ENCODE measurements around the gene STIP1. TPM values are rescaled to one million over a fixed set of nuclear protein-coding genes. Genes with fewer than 3 reads are reported as not detected.

STIP1 gene
- total RNA-seq, 4 donors from 2014 or later: 88.6 to 134 (median 94.0) TPM

- H3K36me3 ChIP-seq: peaks cover 0 to 9% of the 10 kb centered on the region in 2 donors
- no peak for TF ChIP-seq POLR2AphosphoS5 (IDR thresholded peaks at IDR 0.05)
- TF ChIP-seq POLR2A (IDR thresholded peaks at IDR 0.05): no peak
- TF ChIP-seq EP300 (IDR thresholded peaks at IDR 0.05): no peak
- TF ChIP-seq CTCF (IDR thresholded peaks at IDR 0.05): no peak
- H3K27me3 ChIP-seq: no peaks in the 10 kb centered on the region
- ATAC-seq: no peak
- H3K9me3 ChIP-seq: no peaks in the 10 kb centered on the region
- H3K4me1 ChIP-seq: peaks cover 3 to 89% (median 40%) of the 10 kb centered on the region in 3 donors
- WGBS, 2 donors (ENCODE audit: low coverage in 1 of 2): no CpG with 5 or more reads among the region's 7 CpGs
- H3K4me3 ChIP-seq: no peak overlapping the region
- peak overlapping the region in 3 of 4 donors; percentile 37 to 96 (median 95) for H3K27ac ChIP-seq
Observed at GRCh38 chr11:64231546-64231945, 45.6 kb downstream of the STIP1 start.

GRCh38 chr11:64232182-64232966 is 46.4 kb downstream of the STIP1 start:
- TF ChIP-seq POLR2AphosphoS5 (IDR thresholded peaks at IDR 0.05): no peak
- TF ChIP-seq CTCF (IDR thresholded peaks at IDR 0.05): no peak
- no peak for TF ChIP-seq EP300 (IDR thresholded peaks at IDR 0.05)
- no peak for TF ChIP-seq POLR2A (IDR thresholded peaks at IDR 0.05)
- Histone ChIP-seq H3K9me3 (no peaks in the 10 kb centered on the region), H3K4me1 (peaks cover 3 to 84% (median 33%) of the 10 kb centered on the region in 3 donors), H3K27ac (peak overlapping the region in 3 of 4 donors; percentile 37 to 96 (median 95)), H3K4me3 (no peak overlapping the region), H3K36me3 (peaks cover 0 to 17% of the 10 kb centered on the region in 2 donors), H3K27me3 (no peaks in the 10 kb centered on the region)
- no peak for ATAC-seq
- 88% methylated on average over 4 of the region's 15 CpGs; no CpG with 5 or more reads in 1 of the 2 donors for WGBS, 2 donors (ENCODE audit: low coverage in 1 of 2)

GRCh38 chr11:64232967-64233315 is 47.0 kb downstream of the STIP1 start:
- Histone ChIP-seq H3K9me3 (no peaks in the 10 kb centered on the region), H3K4me3 (no peak overlapping the region), H3K36me3 (peaks cover 0 to 23% of the 10 kb centered on the region in 2 donors), H3K4me1 (peaks cover 3 to 80% (median 27%) of the 10 kb centered on the region in 3 donors), H3K27me3 (no peaks in the 10 kb centered on the region), H3K27ac (peak overlapping the region in 3 of 4 donors; percentile 95 to 96 (median 96))
- no peak for TF ChIP-seq EP300 (IDR thresholded peaks at IDR 0.05)
- no peak for TF ChIP-seq POLR2AphosphoS5 (IDR thresholded peaks at IDR 0.05)
- TF ChIP-seq POLR2A (IDR thresholded peaks at IDR 0.05): no peak
- no peak for TF ChIP-seq CTCF (IDR thresholded peaks at IDR 0.05)
- no peak for ATAC-seq
- 77 to 79% methylated on average over 7 to 8 of the region's 8 CpGs for WGBS, 2 donors (ENCODE audit: low coverage in 1 of 2)

GRCh38 chr11:64233913-64234586 is 48.1 kb downstream of the STIP1 start, which contains the start of gene VEGFB:
VEGFB (plus strand) TSS chr11:64234584; CDS start chr11:64234834, 250 bp downstream.
- peak; percentile 40 for TF ChIP-seq POLR2AphosphoS5 (IDR thresholded peaks at IDR 0.05)
- no peak for TF ChIP-seq EP300 (IDR thresholded peaks at IDR 0.05)
- TF ChIP-seq POLR2A (IDR thresholded peaks at IDR 0.05): peak; percentile 25 to 43
- H3K36me3 ChIP-seq: peaks cover 0 to 34% of the 10 kb centered on the region in 2 donors
- H3K27ac ChIP-seq: peak within 1 kb of the TSS; percentile 39 to 96 (median 96)
- peak within 1 kb of the TSS; percentile 61 to 65 for H3K4me3 ChIP-seq
- H3K9me3 ChIP-seq: no peaks in the 10 kb centered on the region
- peaks cover 3 to 68% (median 26%) of the 10 kb centered on the region in 3 donors for H3K4me1 ChIP-seq
- WGBS, 2 donors (ENCODE audit: low coverage in 1 of 2): 3% methylated on average over 5 of the region's 62 CpGs; no CpG with 5 or more reads in 1 of the 2 donors
- peak; percentile 83 for ATAC-seq
- H3K27me3 ChIP-seq: no peaks in the 10 kb centered on the region

GRCh38 chr11:64234647-64235379 is 48.8 kb downstream of the STIP1 start:
- peak; percentile 47 for ATAC-seq
- Histone ChIP-seq H3K36me3 (peaks cover 0 to 40% of the 10 kb centered on the region in 2 donors), H3K4me1 (peaks cover 3 to 66% (median 19%) of the 10 kb centered on the region in 3 donors), H3K27me3 (no peaks in the 10 kb centered on the region), H3K9me3 (no peaks in the 10 kb centered on the region), H3K27ac (peak overlapping the region; percentile 39 to 96 (median 94)), H3K4me3 (peak overlapping the region; percentile 61 to 65)
- TF ChIP-seq POLR2A (IDR thresholded peaks at IDR 0.05): peak; percentile 45 to 48
- no peak for TF ChIP-seq EP300 (IDR thresholded peaks at IDR 0.05)
- peak in 2 of 4 experiments; percentile 27 to 28 for TF ChIP-seq CTCF (IDR thresholded peaks at IDR 0.05)
- no CpG with 5 or more reads among the region's 80 CpGs for WGBS, 2 donors (ENCODE audit: low coverage in 1 of 2)

All from gastroesophageal sphincter (tissue), 4 donors.